OCI-LY7 (cell line): ENCODE data around the gene MUC6.

Experiments used
- EZH2phosphoT487 ChIP-seq: fragments of 200-600 bp; sonication (generic); IDR thresholded peaks from 2 replicates; pipeline ENCODE4 v1.6.1; 2018; ENCODE audit warnings: low read depth, borderline replicate concordance, mild to moderate bottlenecking, mixed run types, antibody characterized with exemption, low read length, moderate library complexity, mixed read lengths
- TF ChIP-seq, protein P1 (sequence below): fragments of 200-600 bp; sonication (generic); conservative IDR thresholded peaks from 2 replicates; pipeline ENCODE4 v1.5.1; 2014; ENCODE audit warnings: mild to moderate bottlenecking, antibody characterized with exemption, low read length, moderate library complexity, mixed read lengths

GRCh38 chr11:1078191-1078601 lies 41.7 kb upstream of the MUC6 start:
- TF ChIP-seq, protein P1, sequence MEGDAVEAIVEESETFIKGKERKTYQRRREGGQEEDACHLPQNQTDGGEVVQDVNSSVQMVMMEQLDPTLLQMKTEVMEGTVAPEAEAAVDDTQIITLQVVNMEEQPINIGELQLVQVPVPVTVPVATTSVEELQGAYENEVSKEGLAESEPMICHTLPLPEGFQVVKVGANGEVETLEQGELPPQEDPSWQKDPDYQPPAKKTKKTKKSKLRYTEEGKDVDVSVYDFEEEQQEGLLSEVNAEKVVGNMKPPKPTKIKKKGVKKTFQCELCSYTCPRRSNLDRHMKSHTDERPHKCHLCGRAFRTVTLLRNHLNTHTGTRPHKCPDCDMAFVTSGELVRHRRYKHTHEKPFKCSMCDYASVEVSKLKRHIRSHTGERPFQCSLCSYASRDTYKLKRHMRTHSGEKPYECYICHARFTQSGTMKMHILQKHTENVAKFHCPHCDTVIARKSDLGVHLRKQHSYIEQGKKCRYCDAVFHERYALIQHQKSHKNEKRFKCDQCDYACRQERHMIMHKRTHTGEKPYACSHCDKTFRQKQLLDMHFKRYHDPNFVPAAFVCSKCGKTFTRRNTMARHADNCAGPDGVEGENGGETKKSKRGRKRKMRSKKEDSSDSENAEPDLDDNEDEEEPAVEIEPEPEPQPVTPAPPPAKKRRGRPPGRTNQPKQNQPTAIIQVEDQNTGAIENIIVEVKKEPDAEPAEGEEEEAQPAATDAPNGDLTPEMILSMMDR: no peak
- no peak for TF ChIP-seq EZH2phosphoT487
